HG02884 (cell line): ENCODE results near the gene NF1.
"Not testable (repeated sequence)": the region's sequence is repeated elsewhere in the genome, so short reads cannot be mapped to it uniquely, and the experiment has no call there.

Source experiments
- ATAC-seq: cut with Tn5 transposase; IDR thresholded peaks from one replicate; pipeline ENCODE4 v1.9.1; 2021; ENCODE audit warnings: mild to moderate bottlenecking, moderate library complexity; ENCODE audit not compliant: unreplicated experiment

Gene NF1

GRCh38 chr17:31249835-31250141 is 155.0 kb downstream of the NF1 start:
- ATAC-seq = no peak

- ATAC-seq = no peak
Observed at GRCh38 chr17:31250229-31250628, 155.5 kb downstream of the NF1 start.

GRCh38 chr17:31251105-31251969 is 156.6 kb downstream of the NF1 start:
- no peak for ATAC-seq

GRCh38 chr17:31251970-31252328 is 157.2 kb downstream of the NF1 start:
- ATAC-seq = no peak

GRCh38 chr17:31252741-31253140 is 158.0 kb downstream of the NF1 start:
- ATAC-seq = no peak

- ATAC-seq = no peak
Observed at GRCh38 chr17:31254654-31255053, 159.9 kb downstream of the NF1 start.

- ATAC-seq = no peak
Observed at GRCh38 chr17:31256936-31257335, 162.2 kb downstream of the NF1 start.

GRCh38 chr17:31260151-31260550 is 165.4 kb downstream of the NF1 start:
- no peak for ATAC-seq

- no peak for ATAC-seq
Observed at GRCh38 chr17:31261601-31262000, 166.8 kb downstream of the NF1 start.

GRCh38 chr17:31262923-31263322 is 168.1 kb downstream of the NF1 start:
- not testable (repeated sequence) for ATAC-seq

GRCh38 chr17:31266042-31266441 is 171.3 kb downstream of the NF1 start:
- ATAC-seq = no peak

GRCh38 chr17:31269036-31269577 is 174.3 kb downstream of the NF1 start:
- no peak for ATAC-seq

- no peak for ATAC-seq
Observed at GRCh38 chr17:31269578-31269983, 174.8 kb downstream of the NF1 start.

GRCh38 chr17:31272236-31272635 is 177.5 kb downstream of the NF1 start:
- ATAC-seq = no peak

GRCh38 chr17:31272803-31273202 is 178.0 kb downstream of the NF1 start:
- no peak for ATAC-seq

GRCh38 chr17:31273516-31273915 is 178.7 kb downstream of the NF1 start:
- ATAC-seq = no peak

- no peak for ATAC-seq
Observed at GRCh38 chr17:31274252-31274651, 179.5 kb downstream of the NF1 start.

- no peak for ATAC-seq
Observed at GRCh38 chr17:31275116-31275515, 180.3 kb downstream of the NF1 start.

- ATAC-seq = no peak
Observed at GRCh38 chr17:31279401-31279800, 184.6 kb downstream of the NF1 start.

GRCh38 chr17:31281061-31281460 is 186.3 kb downstream of the NF1 start:
- ATAC-seq = no peak

- ATAC-seq = no peak
Observed at GRCh38 chr17:31283841-31284240, 189.1 kb downstream of the NF1 start.

- ATAC-seq = no peak
Observed at GRCh38 chr17:31286587-31286986, 191.8 kb downstream of the NF1 start.

GRCh38 chr17:31287932-31288331 is 193.2 kb downstream of the NF1 start:
- not testable (repeated sequence) for ATAC-seq
